HT-29 (cell line): Measurements from ENCODE around the gene RASGEF1B. TPM values are rescaled to one million over a fixed set of nuclear protein-coding genes. Genes with fewer than 3 reads are reported as not detected.
"Not testable (repeated sequence)": the region's sequence is repeated elsewhere in the genome, so short reads cannot be mapped to it uniquely, and the experiment has no call there.

ENCODE experiments used
- DNase-seq: peaks from one replicate; pipeline ENCODE4 v3.0.0-alpha.2; 2015; ENCODE audit warnings: low spot score
- total RNA-seq: library from RNA; depleted of rRNA; stranded (reverse); fragments of >200 nt; shearing (Covaris generic); gene quantifications from 2 replicates; pipeline ENCODE4 v1.2.3, GENCODE V29; 2014

The RASGEF1B gene
- total RNA-seq, 1 experiment from 2014 or later = 6.3 TPM

GRCh38 chr4:81432825-81433224 lies 38.9 kb downstream of the RASGEF1B start:
- no peak for DNase-seq

- DNase-seq = no peak
These were observed 39.7 kb downstream of the RASGEF1B start for GRCh38 chr4:81431971-81432370.

- no peak for DNase-seq
These were observed 42.1 kb downstream of the RASGEF1B start for GRCh38 chr4:81429607-81430006.

- DNase-seq = no peak
These were observed 42.7 kb downstream of the RASGEF1B start for GRCh38 chr4:81429031-81429430.

GRCh38 chr4:81428002-81428401 lies 43.7 kb downstream of the RASGEF1B start:
- no peak for DNase-seq

- DNase-seq = no peak
These were observed 44.3 kb downstream of the RASGEF1B start for GRCh38 chr4:81427344-81427821.

- DNase-seq = no peak
These were observed 44.9 kb downstream of the RASGEF1B start for GRCh38 chr4:81426770-81427289.

GRCh38 chr4:81424816-81425755 lies 46.6 kb downstream of the RASGEF1B start:
- DNase-seq = no peak

GRCh38 chr4:81424336-81424735 lies 47.4 kb downstream of the RASGEF1B start:
- no peak for DNase-seq

- DNase-seq = no peak
These were observed 49.1 kb downstream of the RASGEF1B start for GRCh38 chr4:81422595-81422994.

- peak; percentile 69 for DNase-seq
These were observed 50.1 kb downstream of the RASGEF1B start for GRCh38 chr4:81421346-81422218.

- no peak for DNase-seq
These were observed 53.1 kb downstream of the RASGEF1B start for GRCh38 chr4:81418572-81418971.

- DNase-seq = no peak
These were observed 58.7 kb downstream of the RASGEF1B start for GRCh38 chr4:81412946-81413495.

- no peak for DNase-seq
These were observed 61.0 kb downstream of the RASGEF1B start for GRCh38 chr4:81410680-81411079.

GRCh38 chr4:81409836-81410235 lies 61.9 kb downstream of the RASGEF1B start:
- DNase-seq = no peak

- DNase-seq = no peak
These were observed 63.4 kb downstream of the RASGEF1B start for GRCh38 chr4:81408341-81408740.

GRCh38 chr4:81407726-81408125 lies 64.0 kb downstream of the RASGEF1B start:
- DNase-seq = no peak

- not testable (repeated sequence) for DNase-seq
These were observed 65.2 kb downstream of the RASGEF1B start for GRCh38 chr4:81406481-81406880.

GRCh38 chr4:81405900-81406401 lies 65.8 kb downstream of the RASGEF1B start:
- peak; percentile 92 for DNase-seq

GRCh38 chr4:81404741-81405140 lies 67.0 kb downstream of the RASGEF1B start:
- no peak for DNase-seq

- no peak for DNase-seq
These were observed 67.4 kb downstream of the RASGEF1B start for GRCh38 chr4:81404294-81404693.
